Upper lobe of left lung (tissue), 6 donors: ENCODE data around the gene ARHGEF26. TPM values are rescaled to one million over a fixed set of nuclear protein-coding genes. Genes with fewer than 3 reads are reported as not detected.

Experiments used
- ATAC-seq, 2 donors: fragments of 200-7000 bp; cut with Tn5 transposase; one replicate each; pipeline ENCODE4 v1.9.1; 2022; ENCODE audit warnings: mild to moderate bottlenecking in 2 of 2, moderate library complexity in 2 of 2; ENCODE audit not compliant: low FRiP score in 2 of 2
- DNase-seq, 2 donors: peaks; one replicate each; pipeline ENCODE4 v3.0.0-alpha.2; 2019 to 2020
- H3K27ac ChIP-seq, 4 donors: fragments of 200-600 bp; sonication (generic); one replicate each; pipeline ENCODE4 v1.5.1; 2016 to 2019
- H3K27me3 ChIP-seq, 4 donors: fragments of 200-600 bp; sonication (generic); one replicate each; pipeline ENCODE4 v1.5.1; 2017 to 2019
- H3K36me3 ChIP-seq, 4 donors: fragments of 200-600 bp; sonication (generic); one replicate each; pipeline ENCODE4 v1.5.1; 2016 to 2019
- H3K4me1 ChIP-seq, 4 donors: fragments of 200-600 bp; sonication (generic); one replicate each; pipeline ENCODE4 v1.5.1; 2018 to 2019
- H3K4me3 ChIP-seq, 4 donors: fragments of 200-600 bp; sonication (generic); one replicate each; pipeline ENCODE4 v1.5.1; 2017 to 2019; ENCODE audit warnings: mild to moderate bottlenecking in 2 of 4, moderate library complexity in 1 of 4
- H3K9me3 ChIP-seq, 4 donors: fragments of 200-600 bp; sonication (generic); one replicate each; pipeline ENCODE4 v1.5.1; 2018 to 2019
- CTCF ChIP-seq, 6 experiments: fragments of 450-650 bp in 4 of 6; fragments of 200-600 bp in 2 of 6; sonication (generic) in 2 of 6; IDR thresholded peaks; one replicate each; pipeline ENCODE4 v1.5.1; 2016 to 2019; ENCODE audit warnings: antibody characterized with exemption in 6 of 6
- EP300 ChIP-seq, 4 donors: sonication (generic); formaldehyde crosslinking; IDR thresholded peaks; one replicate each; pipeline ENCODE4 v1.5.1; 2017; ENCODE audit warnings: antibody characterized with exemption in 4 of 4, control low read depth in 2 of 4
- POLR2A ChIP-seq, 4 donors: fragments of 450-650 bp; IDR thresholded peaks; one replicate each; pipeline ENCODE4 v1.5.1; 2016 to 2017; ENCODE audit warnings: antibody characterized with exemption in 4 of 4, mild to moderate bottlenecking in 2 of 4
- POLR2AphosphoS5 ChIP-seq, 2 donors: sonication (generic); formaldehyde crosslinking; IDR thresholded peaks; one replicate each; pipeline ENCODE4 v1.5.1; 2017; ENCODE audit warnings: antibody characterized with exemption in 2 of 2
- WGBS, 2 donors: methylation state at CpG; one replicate each; pipeline ENCODE4 v1.1.5; 2017 to 2018; 5-methylcytosine and 5-hydroxymethylcytosine counted together
- total RNA-seq, 6 donors: library from RNA; depleted of rRNA in 4 of 6; stranded (reverse); fragments of >200 nt in 4 of 6; gene quantifications; one replicate each; pipeline versions ENCODE4 v1.1.0 to v1.2.1, GENCODE V29; 2016 to 2021
- donor health status: DM: no; HTN: no; CAD: no; lungs with moderate emphysema.
- donor health status: DM: no; HTN: yes; CAD: no; lungs with severe emphysema.

ARHGEF26 gene
- total RNA-seq, 6 donors from 2014 or later: 49.3 to 110 (median 90.9) TPM

GRCh38 chr3:154135511-154136173 is 14.5 kb downstream of the ARHGEF26 start:
- DNase-seq (no peak), ATAC-seq (no peak)
- H3K9me3 ChIP-seq: no peaks in the 10 kb centered on the region
- no peaks in the 10 kb centered on the region for H3K4me1 ChIP-seq
- no peak overlapping the region for H3K27ac ChIP-seq
- TF ChIP-seq EP300 (IDR thresholded peaks at IDR 0.05): no peak
- no peak for TF ChIP-seq CTCF (IDR thresholded peaks at IDR 0.05)
- TF ChIP-seq POLR2AphosphoS5 (IDR thresholded peaks at IDR 0.05): no peak
- no peak for TF ChIP-seq POLR2A (IDR thresholded peaks at IDR 0.05)
- 71 to 76% methylated on average over 5 of the region's 5 CpGs for WGBS, 2 donors
- no peaks in the 10 kb centered on the region for H3K27me3 ChIP-seq
- no peaks in the 10 kb centered on the region for H3K36me3 ChIP-seq
- H3K4me3 ChIP-seq: no peak overlapping the region

DNA sequence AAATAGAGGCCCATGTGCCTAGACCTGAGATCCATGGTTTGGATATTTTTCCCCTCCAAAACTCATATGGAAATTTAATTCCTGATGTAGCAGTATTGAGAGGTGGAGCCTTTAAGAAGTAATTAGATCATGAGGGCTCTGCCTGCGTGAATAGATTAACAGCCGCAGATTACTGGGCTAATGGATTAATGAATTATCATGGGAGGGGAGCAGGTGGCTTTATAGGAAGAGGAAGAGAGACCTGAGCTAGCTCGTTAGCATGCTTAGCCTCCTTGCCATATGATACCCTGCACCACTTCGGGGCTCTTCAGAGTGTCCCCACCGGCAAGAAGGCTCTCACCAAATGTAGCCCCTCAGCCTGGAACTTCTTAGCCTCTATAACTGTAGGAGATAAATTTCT is 15.8 kb downstream of the ARHGEF26 start:
- Histone ChIP-seq H3K4me1 (no peaks in the 10 kb centered on the region), H3K27ac (no peak overlapping the region), H3K27me3 (no peaks in the 10 kb centered on the region), H3K4me3 (no peak overlapping the region), H3K36me3 (no peaks in the 10 kb centered on the region), H3K9me3 (no peaks in the 10 kb centered on the region)
- DNase-seq: no peak
- TF ChIP-seq POLR2A (IDR thresholded peaks at IDR 0.05) (no peak), POLR2AphosphoS5 (IDR thresholded peaks at IDR 0.05) (no peak), CTCF (IDR thresholded peaks at IDR 0.05) (no peak), EP300 (IDR thresholded peaks at IDR 0.05) (no peak)
- no peak for ATAC-seq
- WGBS, 2 donors: 88 to 94% methylated on average over 5 of the region's 5 CpGs

DNA sequence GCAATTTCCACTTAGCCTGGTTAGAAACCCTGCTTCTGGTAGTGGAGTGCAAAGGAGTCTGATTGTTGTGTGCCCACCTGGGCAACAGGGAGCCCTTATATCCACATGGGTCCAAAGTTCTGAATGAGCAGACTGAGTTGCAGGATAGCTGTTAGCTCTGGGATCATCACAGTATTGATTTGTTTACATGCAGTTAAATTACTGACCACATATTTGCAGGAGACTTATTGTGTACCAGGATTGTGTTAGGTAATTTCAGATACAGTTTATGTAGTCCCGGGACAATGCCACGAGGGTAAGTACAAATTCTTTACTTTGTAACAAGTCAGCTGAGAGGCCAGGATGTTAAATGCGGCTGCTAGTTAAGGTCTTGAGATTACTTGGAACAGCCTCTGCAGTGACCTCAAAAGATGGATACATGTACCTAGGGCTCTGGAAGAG is 18.8 kb downstream of the ARHGEF26 start:
- Histone ChIP-seq H3K4me1 (peaks cover 0 to under 1% (median 0%) of the 10 kb centered on the region in 4 donors), H3K27ac (no peak overlapping the region), H3K36me3 (no peaks in the 10 kb centered on the region), H3K9me3 (no peaks in the 10 kb centered on the region), H3K4me3 (no peak overlapping the region), H3K27me3 (no peaks in the 10 kb centered on the region)
- no peak for ATAC-seq
- TF ChIP-seq CTCF (IDR thresholded peaks at IDR 0.05) (no peak), EP300 (IDR thresholded peaks at IDR 0.05) (no peak), POLR2A (IDR thresholded peaks at IDR 0.05) (no peak), POLR2AphosphoS5 (IDR thresholded peaks at IDR 0.05) (no peak)
- 67 to 78% methylated on average over 3 of the region's 3 CpGs for WGBS, 2 donors
- no peak for DNase-seq

- no peak for ATAC-seq
- Histone ChIP-seq H3K4me1 (peaks cover 2 to 9% (median 5%) of the 10 kb centered on the region in 4 donors), H3K27me3 (no peaks in the 10 kb centered on the region), H3K36me3 (no peaks in the 10 kb centered on the region), H3K9me3 (no peaks in the 10 kb centered on the region), H3K27ac (no peak overlapping the region), H3K4me3 (no peak overlapping the region)
- DNase-seq: no peak
- 87 to 94% methylated on average over 2 of the region's 2 CpGs for WGBS, 2 donors
- TF ChIP-seq POLR2A (IDR thresholded peaks at IDR 0.05) (no peak), POLR2AphosphoS5 (IDR thresholded peaks at IDR 0.05) (no peak), CTCF (IDR thresholded peaks at IDR 0.05) (no peak), EP300 (IDR thresholded peaks at IDR 0.05) (no peak)
Measured at GRCh38 chr3:154142608-154143007, 21.4 kb downstream of the ARHGEF26 start.

DNA sequence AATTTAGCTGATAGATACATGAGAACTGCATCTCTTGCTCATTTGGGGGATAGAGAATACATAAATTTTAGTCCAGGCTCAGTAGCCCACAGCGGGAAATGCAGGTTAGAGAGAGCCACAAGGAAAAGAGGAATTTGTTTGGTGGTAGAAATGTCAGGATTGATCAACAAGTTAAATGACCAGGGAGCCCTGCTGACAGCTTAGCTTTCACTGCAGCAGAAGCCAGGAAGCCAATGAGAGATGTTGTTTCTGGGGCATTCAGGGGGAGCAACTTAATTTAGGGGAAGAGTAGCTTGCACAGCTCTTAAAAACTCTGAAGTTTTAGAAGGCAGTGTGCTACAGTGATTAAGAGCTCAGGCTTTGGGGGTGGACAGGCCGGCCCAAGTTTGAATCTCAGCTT is 22.7 kb downstream of the ARHGEF26 start:
- no peak overlapping the region for H3K27ac ChIP-seq
- WGBS, 2 donors: 78 to 86% methylated on average over 2 of the region's 2 CpGs
- TF ChIP-seq CTCF (IDR thresholded peaks at IDR 0.05): no peak
- no peak for TF ChIP-seq POLR2AphosphoS5 (IDR thresholded peaks at IDR 0.05)
- TF ChIP-seq POLR2A (IDR thresholded peaks at IDR 0.05): no peak
- no peak for TF ChIP-seq EP300 (IDR thresholded peaks at IDR 0.05)

More for the DNA sequence above, 22.7 kb downstream of the ARHGEF26 start:
- Histone ChIP-seq H3K9me3 (no peaks in the 10 kb centered on the region), H3K36me3 (no peaks in the 10 kb centered on the region), H3K27me3 (no peaks in the 10 kb centered on the region), H3K4me1 (peaks cover 2 to 9% (median 5%) of the 10 kb centered on the region in 4 donors), H3K4me3 (no peak overlapping the region)
- ATAC-seq (no peak), DNase-seq (no peak)
